Epithelial cell of proximal tubule (primary cell): Measurements from ENCODE around the gene C1QL4. TPM values are rescaled to one million over a fixed set of nuclear protein-coding genes. Genes with fewer than 3 reads are reported as not detected.

Source experiments
- DNase-seq: peaks from one replicate; pipeline ENCODE4 v3.0.0-alpha.2; 2011; ENCODE audit warnings: low read depth
- H3K4me3 ChIP-seq: 2 replicates; pipeline ENCODE4 v1.5.1; 2011; ENCODE audit warnings: low read depth, mild to moderate bottlenecking, low read length
- total RNA-seq: library from RNA; depleted of rRNA; stranded (reverse); fragments of >200 nt; gene quantifications from 2 replicates; pipeline ENCODE4 v1.2.3, GENCODE V29; 2015
- TF ChIP-seq, protein P1 (sequence below): conservative IDR thresholded peaks from 2 replicates; pipeline ENCODE4 v1.5.1; 2012; ENCODE audit warnings: low read depth, mild to moderate bottlenecking, low read length

The C1QL4 gene
- total RNA-seq, 1 donor from 2014 or later, result not detected

DNA sequence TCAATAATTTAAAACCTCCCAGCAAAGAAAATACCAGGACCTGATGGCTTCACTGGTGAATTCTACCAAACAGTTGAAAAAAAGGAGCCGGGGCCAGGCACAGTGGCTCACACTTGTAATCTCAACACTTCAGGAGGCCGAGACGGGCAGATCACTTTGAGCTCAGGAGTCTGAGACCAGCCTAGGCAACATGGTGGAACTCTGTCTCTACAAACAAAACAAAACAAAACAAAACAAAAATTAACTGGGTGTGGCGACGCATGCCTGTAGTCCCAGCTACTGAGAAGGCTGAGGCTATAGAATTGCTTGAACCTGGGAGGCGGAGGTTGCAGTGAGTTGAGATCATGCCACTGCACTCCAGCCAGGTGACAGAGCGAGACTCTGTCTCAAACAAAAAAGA is 27.6 kb downstream of the C1QL4 start:
- TF ChIP-seq, protein P1, sequence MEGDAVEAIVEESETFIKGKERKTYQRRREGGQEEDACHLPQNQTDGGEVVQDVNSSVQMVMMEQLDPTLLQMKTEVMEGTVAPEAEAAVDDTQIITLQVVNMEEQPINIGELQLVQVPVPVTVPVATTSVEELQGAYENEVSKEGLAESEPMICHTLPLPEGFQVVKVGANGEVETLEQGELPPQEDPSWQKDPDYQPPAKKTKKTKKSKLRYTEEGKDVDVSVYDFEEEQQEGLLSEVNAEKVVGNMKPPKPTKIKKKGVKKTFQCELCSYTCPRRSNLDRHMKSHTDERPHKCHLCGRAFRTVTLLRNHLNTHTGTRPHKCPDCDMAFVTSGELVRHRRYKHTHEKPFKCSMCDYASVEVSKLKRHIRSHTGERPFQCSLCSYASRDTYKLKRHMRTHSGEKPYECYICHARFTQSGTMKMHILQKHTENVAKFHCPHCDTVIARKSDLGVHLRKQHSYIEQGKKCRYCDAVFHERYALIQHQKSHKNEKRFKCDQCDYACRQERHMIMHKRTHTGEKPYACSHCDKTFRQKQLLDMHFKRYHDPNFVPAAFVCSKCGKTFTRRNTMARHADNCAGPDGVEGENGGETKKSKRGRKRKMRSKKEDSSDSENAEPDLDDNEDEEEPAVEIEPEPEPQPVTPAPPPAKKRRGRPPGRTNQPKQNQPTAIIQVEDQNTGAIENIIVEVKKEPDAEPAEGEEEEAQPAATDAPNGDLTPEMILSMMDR, result no peak
- no peak for DNase-seq
- H3K4me3 ChIP-seq, result no peak overlapping the region

DNA sequence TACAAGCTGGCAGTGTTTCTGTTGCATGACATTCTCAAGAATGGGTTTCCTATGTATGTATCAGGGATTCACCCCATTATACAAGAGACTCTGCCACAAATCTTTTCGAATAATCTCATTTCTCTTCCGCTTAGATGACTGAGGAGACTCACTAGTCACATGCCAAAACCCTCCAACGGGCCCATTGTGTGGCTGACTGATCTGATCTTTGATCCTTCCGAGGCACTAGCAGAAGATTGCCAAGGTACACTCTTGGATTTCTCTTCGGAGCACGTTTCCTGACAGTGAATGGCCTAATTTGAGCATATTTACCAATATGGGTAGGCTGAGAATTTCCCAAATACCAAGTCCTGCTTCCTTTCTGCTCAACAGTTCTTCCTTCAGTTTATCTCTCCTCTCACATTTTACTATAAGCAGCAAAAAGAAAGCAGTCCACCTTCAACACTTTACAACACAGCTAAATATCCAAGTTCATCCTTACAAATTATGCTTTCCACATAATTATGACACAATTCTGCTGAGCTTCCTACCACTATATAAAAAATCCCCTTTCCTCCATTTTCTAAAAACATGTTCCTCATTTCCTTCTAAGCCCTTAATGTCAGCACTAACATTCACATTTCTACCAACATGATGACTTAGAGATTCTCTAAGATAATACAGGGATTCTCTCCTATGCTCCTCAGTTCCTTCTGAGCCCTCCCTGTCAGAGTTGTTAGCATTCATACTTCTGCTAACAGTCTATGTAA is 31.1 kb downstream of the C1QL4 start:
- DNase-seq, result no peak
- no peak overlapping the region for H3K4me3 ChIP-seq
- TF ChIP-seq, protein P1, result no peak

DNA sequence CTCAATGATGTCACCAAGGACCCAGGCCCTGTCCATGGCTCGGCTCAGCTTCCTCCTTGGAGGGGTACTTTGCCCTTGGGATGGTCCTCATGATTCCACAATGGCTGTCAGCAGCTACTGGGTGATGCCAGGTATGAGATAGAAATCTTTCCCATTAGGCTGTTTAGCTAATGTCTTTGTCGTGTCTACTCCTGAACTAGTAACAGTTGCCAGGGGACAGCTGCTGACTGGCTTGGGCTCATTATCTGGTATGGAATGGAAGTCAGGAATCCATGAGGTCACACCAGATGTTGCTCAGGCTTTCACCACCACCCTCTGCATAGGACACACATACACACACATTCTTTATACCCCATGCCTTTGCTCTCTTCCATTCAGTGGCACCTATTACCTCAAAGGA is 32.8 kb downstream of the C1QL4 start:
- TF ChIP-seq, protein P1, result no peak
- H3K4me3 ChIP-seq, result no peak overlapping the region
- no peak for DNase-seq

DNA sequence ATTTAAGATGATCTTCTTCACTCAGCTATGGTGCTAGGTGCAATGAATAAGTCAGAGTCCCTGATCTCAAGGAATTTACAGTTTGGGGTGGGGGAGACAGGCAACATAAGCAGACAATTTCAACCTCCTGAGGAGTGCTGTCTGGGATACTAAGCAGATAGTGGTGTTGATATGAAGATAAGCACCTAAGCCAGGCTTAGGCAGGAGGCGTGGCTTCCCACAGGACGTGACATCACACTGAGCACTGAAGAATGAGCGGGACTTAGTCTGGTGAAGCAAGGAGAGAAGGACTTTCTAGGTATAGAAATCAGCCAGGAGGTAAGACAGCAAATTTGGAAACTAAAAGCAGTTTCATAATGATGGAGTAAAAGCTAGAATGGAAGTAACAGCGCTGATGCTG is 35.2 kb downstream of the C1QL4 start:
- no peak for DNase-seq
- H3K4me3 ChIP-seq, result no peak overlapping the region
- TF ChIP-seq, protein P1, result no peak

DNA sequence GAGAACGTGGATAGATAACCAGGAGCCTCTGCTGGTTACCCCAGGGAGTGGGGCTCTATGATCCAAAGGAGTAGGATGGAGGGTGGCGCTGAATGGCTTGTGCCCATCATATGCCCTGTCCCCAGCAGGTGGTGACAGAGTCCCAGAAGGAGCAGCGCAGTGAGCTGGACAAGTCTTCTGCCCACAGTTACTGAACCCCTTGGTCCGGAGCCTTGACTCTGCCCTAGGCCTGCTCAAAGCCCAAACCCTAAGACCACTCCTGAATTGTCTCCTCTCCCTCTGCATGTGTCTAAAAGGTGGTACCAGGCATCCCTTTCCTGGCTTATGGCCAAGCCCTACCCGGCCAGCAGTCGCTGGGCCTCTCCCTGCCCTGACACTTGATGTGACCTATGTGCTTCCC is 38.8 kb downstream of the C1QL4 start:
- DNase-seq, result no peak
- no peak overlapping the region for H3K4me3 ChIP-seq
- TF ChIP-seq, protein P1, result peak; percentile 39

DNA sequence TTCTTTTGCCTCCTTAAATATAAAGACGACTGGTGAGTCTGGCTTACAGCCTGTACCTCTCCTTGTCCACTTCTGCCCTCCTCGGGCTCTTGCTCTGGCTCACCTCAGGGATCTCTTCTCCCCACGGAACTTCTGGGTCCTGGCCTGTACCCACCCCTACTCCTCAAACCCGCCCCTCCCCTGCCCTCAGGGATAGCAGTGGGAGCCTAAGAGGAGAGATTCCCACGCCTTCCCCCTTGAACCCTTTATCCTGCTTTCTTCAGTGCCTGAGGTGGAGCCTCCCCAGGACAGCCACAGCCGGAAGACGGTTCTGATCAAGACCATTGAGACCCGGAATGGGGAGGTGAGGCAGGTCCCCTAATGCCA is 39.3 kb downstream of the C1QL4 start:
- no peak overlapping the region for H3K4me3 ChIP-seq
- TF ChIP-seq, protein P1, result no peak
- DNase-seq, result no peak
